Body of pancreas (tissue), 4 donors: ENCODE data around the gene IFNL3.

Experiments
- CTCF ChIP-seq, 7 experiments: fragments of 450-650 bp in 4 of 7; fragments of 200-600 bp in 3 of 7; sonication (generic) in 3 of 7; IDR thresholded peaks; one replicate each; pipeline ENCODE4 v1.5.1; 2016 to 2019; ENCODE audit warnings: antibody characterized with exemption in 7 of 7
- POLR2A ChIP-seq, 3 donors: fragments of 450-650 bp; IDR thresholded peaks; one replicate each; pipeline ENCODE4 v1.6.1; 2016; ENCODE audit warnings: antibody characterized with exemption in 3 of 3, mild to moderate bottlenecking in 2 of 3

- TF ChIP-seq CTCF (IDR thresholded peaks at IDR 0.05) (no peak), POLR2A (IDR thresholded peaks at IDR 0.05) (no peak)
These were observed 9.9 kb upstream of the IFNL3 start for GRCh38 chr19:39254531-39255345.
